Measurements from ENCODE around the gene POLR2E. TPM values are rescaled to one million over a fixed set of nuclear protein-coding genes. Genes with fewer than 3 reads are reported as not detected.

Gene POLR2E
- total RNA-seq, 1 donor from 2014 or later: 267 TPM

- H3K36me3 ChIP-seq (ENCODE audit: control insufficient read depth, insufficient read depth, low read length): peaks cover 2% of the 10 kb centered on the region
- H3K4me3 ChIP-seq (ENCODE audit: low read depth, low read length): peak overlapping the region; percentile 95
- DNase-seq (ENCODE audit: low read depth): no peak
- TF ChIP-seq CTCF (IDR thresholded peaks at IDR 0.05; ENCODE audit: insufficient read depth, low read length, poor library complexity, severe bottlenecking): no peak
- no peaks in the 10 kb centered on the region for H3K27me3 ChIP-seq (ENCODE audit: control insufficient read depth, insufficient read depth, low read length)
These were observed 1.2 kb downstream of the POLR2E start for GRCh38 chr19:1093811-1094553.

GRCh38 chr19:1093330-1093729 lies 1.8 kb downstream of the POLR2E start:
- H3K27me3 ChIP-seq (ENCODE audit: control insufficient read depth, insufficient read depth, low read length): no peaks in the 10 kb centered on the region
- no peak overlapping the region for H3K4me3 ChIP-seq (ENCODE audit: low read depth, low read length)
- H3K36me3 ChIP-seq (ENCODE audit: control insufficient read depth, insufficient read depth, low read length): peaks cover 2% of the 10 kb centered on the region
- no peak for TF ChIP-seq CTCF (IDR thresholded peaks at IDR 0.05; ENCODE audit: insufficient read depth, low read length, poor library complexity, severe bottlenecking)
- DNase-seq (ENCODE audit: low read depth): no peak

- Histone ChIP-seq H3K4me3 (ENCODE audit: low read depth, low read length) (no peak overlapping the region), H3K27me3 (ENCODE audit: control insufficient read depth, insufficient read depth, low read length) (no peaks in the 10 kb centered on the region), H3K36me3 (ENCODE audit: control insufficient read depth, insufficient read depth, low read length) (peaks cover 4% of the 10 kb centered on the region)
- no peak for TF ChIP-seq CTCF (IDR thresholded peaks at IDR 0.05; ENCODE audit: insufficient read depth, low read length, poor library complexity, severe bottlenecking)
- DNase-seq (ENCODE audit: low read depth): no peak
These were observed 3.5 kb downstream of the POLR2E start for GRCh38 chr19:1091544-1092175.

GRCh38 chr19:1090731-1091543 lies 4.2 kb downstream of the POLR2E start:
- no peaks in the 10 kb centered on the region for H3K27me3 ChIP-seq (ENCODE audit: control insufficient read depth, insufficient read depth, low read length)
- TF ChIP-seq CTCF (IDR thresholded peaks at IDR 0.05; ENCODE audit: insufficient read depth, low read length, poor library complexity, severe bottlenecking): no peak
- H3K4me3 ChIP-seq (ENCODE audit: low read depth, low read length): no peak overlapping the region

GRCh38 chr19:1089891-1090290 lies 5.3 kb downstream of the POLR2E start:
- TF ChIP-seq CTCF (IDR thresholded peaks at IDR 0.05; ENCODE audit: insufficient read depth, low read length, poor library complexity, severe bottlenecking): no peak
- Histone ChIP-seq H3K27me3 (ENCODE audit: control insufficient read depth, insufficient read depth, low read length) (no peaks in the 10 kb centered on the region), H3K4me3 (ENCODE audit: low read depth, low read length) (no peak overlapping the region), H3K36me3 (ENCODE audit: control insufficient read depth, insufficient read depth, low read length) (peaks cover 4% of the 10 kb centered on the region)
- DNase-seq (ENCODE audit: low read depth): no peak

More at GRCh38 chr19:1090731-1091543, 4.2 kb downstream of the POLR2E start:
- DNase-seq (ENCODE audit: low read depth): no peak
- H3K36me3 ChIP-seq (ENCODE audit: control insufficient read depth, insufficient read depth, low read length): peaks cover 4% of the 10 kb centered on the region
